Activated CD4-positive, alpha-beta T cell treated with anti-CD3 and anti-CD28 coated beads, Interleukin-10, Interleukin-2, amounts not matched to agents 100 ng/mL and 50 ng/mL, durations not matched to agents 16 hours and 8 hours (primary cell): Measurements from ENCODE around the gene MRPS26.
"Not testable (repeated sequence)": the region's sequence is repeated elsewhere in the genome, so short reads cannot be mapped to it uniquely, and the experiment has no call there.

ENCODE experiments used
- DNase-seq: peaks from one replicate; pipeline ENCODE4 v3.0.0-alpha.2; 2020

MRPS26 gene

GRCh38 chr20:3045816-3046676 is at the start of gene MRPS26:
Gene MRPS26 (plus strand): TSS chr20:3046052. CDS start chr20:3046069, 17 bp downstream.
- DNase-seq = peak; percentile 92

DNA sequence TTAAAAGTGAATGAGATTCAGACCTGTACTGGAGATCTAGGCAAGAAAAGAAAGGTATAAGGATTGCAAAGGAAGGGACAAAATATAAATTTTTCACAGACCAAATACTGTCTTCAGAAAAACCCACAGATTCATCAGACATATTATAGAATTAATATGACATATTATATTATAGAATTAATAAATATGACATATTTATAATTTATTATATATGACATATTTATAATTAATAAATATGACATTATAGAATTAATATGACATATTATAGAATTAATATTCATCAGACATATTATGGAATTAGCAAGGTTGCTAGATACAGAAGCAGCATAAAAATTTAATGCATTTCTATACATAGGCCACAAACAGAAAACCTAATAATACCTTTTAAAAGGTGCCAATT is 47.1 kb upstream of the MRPS26 start:
- DNase-seq = no peak

DNA sequence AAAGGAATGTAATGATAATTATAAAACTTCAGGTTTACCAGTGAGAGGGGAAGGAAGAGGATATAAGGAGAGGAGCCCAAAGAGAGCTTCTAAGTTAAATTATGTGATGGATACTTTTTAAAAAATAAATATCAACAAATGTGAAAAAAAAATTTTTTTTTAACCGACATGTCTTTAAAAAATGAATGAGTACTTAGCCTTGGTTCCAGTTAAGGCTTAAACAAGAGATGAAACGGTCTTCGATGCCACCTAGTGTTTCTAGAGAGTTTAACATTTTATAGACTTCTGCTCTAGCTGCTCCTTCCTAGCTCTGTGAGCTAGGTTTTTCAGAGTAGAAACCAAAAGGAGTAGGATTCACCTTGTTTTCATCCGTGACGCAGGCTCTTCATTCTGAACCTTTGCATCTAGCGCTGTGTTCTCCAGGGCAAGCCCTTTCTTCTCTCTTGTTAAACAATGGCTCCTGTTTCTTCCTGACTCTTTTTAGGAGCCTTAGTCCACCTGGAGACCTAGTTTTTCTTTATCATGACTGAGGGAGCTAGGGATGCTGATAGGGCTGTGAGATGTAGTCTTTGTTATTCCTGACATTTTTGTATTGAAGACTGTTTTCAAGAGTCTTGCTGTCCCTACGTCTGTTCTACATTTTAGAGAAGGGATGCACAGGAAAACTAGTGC is 44.9 kb upstream of the MRPS26 start:
- DNase-seq = peak; percentile 69

DNA sequence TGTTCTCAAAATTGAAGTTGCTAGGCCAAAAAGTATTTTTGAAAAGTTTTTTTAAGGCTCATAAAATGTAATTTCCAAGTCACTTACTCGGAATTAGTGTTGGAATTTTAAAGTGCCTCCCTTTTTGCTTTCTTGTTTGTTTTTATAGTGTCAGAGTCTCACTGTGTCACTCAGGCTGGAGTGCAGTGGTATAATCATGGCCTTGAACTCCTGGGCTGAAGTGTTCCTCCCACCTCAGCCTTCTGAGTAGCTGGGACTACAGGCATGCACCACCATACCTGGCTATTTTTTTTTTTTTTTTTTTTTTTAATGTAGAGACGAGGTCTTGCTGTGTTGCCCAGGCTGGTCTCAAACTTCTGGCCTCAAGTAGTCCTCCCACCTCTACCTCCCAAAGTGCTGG is 42.4 kb upstream of the MRPS26 start:
- DNase-seq = no peak

- peak; percentile 82 for DNase-seq
These were observed 34.7 kb upstream of the MRPS26 start for GRCh38 chr20:3010985-3011723.

DNA sequence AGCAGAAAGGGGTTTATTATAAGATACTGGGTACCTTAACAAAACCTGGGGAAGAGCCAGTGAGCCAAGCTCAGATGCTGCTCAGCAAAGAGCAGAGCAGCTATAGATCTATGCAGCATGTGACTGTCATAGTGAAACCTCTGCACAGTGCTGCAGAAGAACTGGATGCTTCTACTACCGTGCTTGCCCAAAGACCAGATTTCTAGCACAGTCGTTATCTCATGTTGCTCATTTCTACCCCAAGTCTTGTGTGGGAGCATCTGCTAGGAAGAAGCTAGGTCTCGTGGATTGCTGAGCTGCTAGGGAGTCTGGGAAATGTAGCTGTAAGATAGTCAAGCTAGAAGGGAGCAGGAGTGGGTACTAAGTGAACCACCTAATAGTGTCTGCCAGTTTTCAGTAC is 34.1 kb upstream of the MRPS26 start:
- peak; percentile 85 for DNase-seq

DNA sequence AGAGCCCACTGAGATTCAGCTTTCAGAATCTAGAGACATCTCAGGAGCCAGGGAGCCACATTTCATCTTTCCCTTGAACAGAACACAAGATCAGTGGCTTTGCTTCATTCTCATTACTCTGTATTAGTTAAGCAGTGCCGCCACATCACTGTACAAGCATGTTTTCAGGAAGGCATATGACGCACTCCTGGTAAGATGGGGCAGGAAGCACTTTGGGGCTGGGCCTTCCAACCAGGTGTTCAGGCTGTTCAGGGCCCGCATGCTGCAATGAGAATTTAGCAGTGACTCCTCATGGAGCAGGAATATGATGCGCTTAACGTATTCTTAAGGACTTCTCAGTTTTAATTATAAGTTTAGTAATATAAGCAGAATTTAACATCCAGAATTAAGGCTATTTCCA is 32.1 kb upstream of the MRPS26 start:
- peak; percentile 17 for DNase-seq

GRCh38 chr20:3014179-3014578 is 31.7 kb upstream of the MRPS26 start:
- peak; percentile 57 for DNase-seq

- peak; percentile 87 for DNase-seq
These were observed 31.2 kb upstream of the MRPS26 start for GRCh38 chr20:3014662-3015061.

DNA sequence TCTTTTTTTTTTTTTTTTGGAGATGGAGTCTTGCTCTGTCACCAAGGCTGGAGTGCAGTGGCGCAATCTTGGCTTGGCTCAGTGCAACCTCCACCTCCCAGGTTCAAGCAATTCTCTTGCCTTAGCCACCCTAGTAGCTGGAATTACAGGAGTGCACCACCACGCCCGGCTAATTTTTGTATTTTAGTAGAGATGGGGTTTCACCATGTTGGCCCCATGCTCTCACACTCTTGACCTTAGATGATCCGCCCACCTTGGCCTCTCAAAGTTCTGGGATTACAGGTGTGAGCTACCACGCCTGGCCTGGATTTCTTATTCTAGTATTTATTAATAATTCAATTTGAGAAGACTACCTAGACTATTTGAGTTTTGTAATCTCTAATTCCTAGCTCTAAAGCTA is 30.6 kb upstream of the MRPS26 start:
- not testable (repeated sequence) for DNase-seq

DNA sequence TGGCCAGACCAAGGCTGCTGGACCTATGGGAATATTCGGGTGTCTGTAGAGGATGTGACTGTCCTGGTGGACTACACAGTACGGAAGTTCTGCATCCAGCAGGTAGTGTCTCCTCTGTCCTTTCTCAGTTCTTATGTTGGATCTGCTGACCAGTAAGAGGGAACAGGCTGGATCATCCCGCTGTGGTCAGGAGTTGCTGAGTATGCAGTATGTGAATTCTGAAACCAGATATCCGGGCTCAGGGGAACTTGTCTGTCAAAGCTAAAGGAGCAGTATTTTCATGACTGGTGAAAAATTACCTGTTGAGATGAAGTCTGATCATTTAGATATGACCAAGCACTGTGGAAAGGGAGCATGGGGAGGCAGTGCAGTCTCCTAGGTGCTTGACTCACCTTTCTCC is 24.5 kb upstream of the MRPS26 start:
- DNase-seq = no peak

DNA sequence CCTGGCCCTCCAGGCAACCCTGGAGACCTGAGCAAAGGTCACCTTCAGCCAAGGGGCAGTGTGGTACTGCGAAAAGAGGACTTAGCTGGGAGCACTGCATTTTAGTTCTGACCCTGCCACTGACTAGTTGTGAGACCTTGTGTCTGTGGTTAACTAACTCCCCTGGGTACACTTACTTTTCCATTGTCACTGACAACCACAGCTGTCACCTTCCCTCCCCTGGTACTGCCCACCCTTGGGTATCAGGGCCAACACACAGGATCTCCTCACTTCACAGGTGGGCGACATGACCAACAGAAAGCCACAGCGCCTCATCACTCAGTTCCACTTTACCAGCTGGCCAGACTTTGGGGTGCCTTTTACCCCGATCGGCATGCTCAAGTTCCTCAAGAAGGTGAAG is 24.1 kb upstream of the MRPS26 start:
- DNase-seq = no peak

GRCh38 chr20:3022559-3023490 is 23.0 kb upstream of the MRPS26 start:
- DNase-seq = not testable (repeated sequence)

GRCh38 chr20:3027987-3028386 is 17.9 kb upstream of the MRPS26 start:
- no peak for DNase-seq

- DNase-seq = peak; percentile 30
These were observed 14.2 kb upstream of the MRPS26 start for GRCh38 chr20:3031524-3032147.

DNA sequence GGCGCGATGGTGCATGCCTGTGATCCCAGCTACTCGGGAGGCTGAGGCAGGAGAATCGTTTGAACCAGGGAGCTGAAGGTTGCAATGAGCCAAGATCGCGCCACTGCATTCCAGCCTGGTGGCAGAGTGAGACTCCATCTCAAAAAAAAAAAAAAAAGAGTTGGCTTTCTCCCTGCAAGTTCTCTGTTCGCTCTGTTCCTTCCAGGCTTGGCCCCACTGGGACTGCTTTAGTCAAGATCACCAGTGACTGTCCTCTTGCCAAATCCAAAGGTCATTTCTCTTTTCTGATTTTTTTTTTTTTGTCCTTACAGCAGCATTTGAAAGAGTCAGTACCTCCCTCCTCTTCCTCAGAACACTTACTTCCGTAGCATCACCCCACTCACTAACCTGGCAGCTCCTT is 13.2 kb upstream of the MRPS26 start:
- DNase-seq = no peak

DNA sequence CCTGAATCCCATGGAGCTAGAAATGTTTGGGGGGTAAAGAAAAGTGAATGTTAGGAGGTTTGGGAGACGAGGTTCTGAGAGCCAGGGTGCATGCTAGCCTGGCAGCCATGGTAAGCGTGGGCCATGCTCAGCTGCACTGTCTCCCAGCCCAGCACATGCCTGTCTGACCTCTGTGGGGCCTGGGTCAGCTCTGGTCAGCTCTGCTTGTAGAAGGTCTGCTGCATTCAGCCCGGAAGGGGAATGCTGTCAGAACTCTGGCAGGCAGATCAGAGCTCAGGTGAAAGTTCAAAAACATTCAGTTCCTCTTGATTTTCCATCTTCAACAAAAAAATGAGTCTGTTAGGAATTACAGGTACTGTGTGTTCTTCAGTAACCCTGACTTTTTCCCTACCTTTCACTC is 8.2 kb upstream of the MRPS26 start:
- no peak for DNase-seq

DNA sequence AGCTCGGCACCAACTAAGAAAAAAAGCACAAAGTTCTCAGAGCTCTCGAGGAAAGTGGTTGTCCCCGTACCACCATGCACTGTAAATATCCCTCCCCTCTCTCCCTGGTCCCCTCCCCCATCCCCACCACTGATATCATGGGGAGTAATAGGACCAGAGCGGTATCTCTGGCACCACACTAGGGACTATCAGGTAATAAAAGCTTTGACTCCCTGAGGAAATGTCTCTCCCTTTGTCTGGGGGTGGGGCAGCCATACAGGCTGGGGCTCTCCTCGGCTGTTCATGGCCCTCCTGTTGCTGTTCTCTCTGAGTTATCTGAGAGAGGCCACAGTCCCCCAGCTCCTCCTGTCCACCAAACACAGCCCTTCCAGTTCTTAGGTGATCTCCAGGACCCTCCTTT is 7.4 kb upstream of the MRPS26 start:
- DNase-seq = no peak

DNA sequence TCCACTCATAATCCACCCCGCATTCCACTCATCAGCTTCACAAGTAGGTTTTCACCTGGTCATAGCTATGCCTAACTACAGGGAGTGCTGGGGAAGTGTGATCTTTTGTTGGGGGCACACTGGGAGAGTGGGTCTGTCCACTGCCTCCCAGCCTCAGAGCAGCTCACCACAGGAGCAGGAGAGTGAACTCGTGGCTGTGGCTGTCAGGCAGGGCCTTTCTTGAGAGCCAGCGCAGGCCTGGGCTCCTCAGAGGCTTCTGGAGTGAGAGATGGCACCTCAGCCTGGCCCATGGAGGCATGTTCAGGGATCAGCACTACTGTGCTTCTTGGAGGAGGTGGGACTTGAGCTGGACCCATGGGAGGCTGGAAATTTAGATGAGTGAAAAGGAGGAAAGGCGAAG is 6.4 kb upstream of the MRPS26 start:
- DNase-seq = no peak

DNA sequence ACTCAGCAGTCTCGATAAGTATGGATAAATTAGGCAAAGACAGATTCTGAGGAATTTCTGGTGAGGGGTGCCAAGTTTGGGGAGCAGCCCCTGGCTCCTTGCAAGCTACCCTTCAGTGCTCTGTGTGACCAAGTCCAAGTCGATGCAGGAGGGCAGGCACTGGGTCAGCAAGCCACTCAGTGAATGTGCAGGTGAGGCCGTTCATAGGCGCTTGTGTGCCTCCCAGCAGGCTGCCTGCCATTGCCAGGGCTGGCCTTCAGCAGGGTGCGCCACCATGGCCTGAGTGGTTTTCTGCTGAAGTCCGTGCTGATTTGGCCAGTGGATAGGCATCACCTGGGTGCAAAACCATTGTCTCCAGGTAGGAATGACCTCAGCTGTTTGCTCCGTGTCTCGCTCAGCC is 5.8 kb upstream of the MRPS26 start:
- DNase-seq = no peak

- no peak for DNase-seq
These were observed 3.9 kb upstream of the MRPS26 start for GRCh38 chr20:3041854-3042409.

DNA sequence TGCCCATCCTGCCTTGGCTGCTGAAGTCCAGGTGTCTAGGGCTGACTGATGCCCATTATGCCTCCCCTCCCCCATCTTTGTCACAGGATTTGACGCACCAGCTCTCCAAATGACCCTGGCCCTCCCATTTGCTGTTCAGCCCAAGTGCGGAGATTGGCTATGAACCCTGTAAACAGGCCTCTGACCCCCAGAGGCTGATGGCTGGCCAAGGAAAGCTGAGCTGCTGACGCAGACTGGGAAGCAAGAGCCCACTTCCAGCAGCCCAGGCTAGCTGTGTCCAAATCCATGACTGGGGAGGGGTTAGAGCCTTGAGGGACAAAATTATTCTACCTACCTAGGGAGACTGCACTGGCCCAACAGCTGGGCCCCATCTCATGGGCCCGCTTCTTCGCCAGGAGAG is 3.2 kb upstream of the MRPS26 start:
- no peak for DNase-seq
